HepG2 (cell line): ENCODE data around the gene GPR31. TPM values are rescaled to one million over a fixed set of nuclear protein-coding genes. Genes with fewer than 3 reads are reported as not detected.

Source experiments
- ARNTL ChIP-seq: sonication (generic); formaldehyde crosslinking; IDR thresholded peaks from 2 replicates; pipeline ENCODE4 v1.4.0; 2020; ENCODE audit warnings: mild to moderate bottlenecking, missing genetic modification reagents
- BRCA1 ChIP-seq: sonication (generic); formaldehyde crosslinking; IDR thresholded peaks from 2 replicates; pipeline ENCODE4 v1.4.0; 2020; ENCODE audit warnings: missing genetic modification reagents
- GLI4 ChIP-seq: sonication (generic); formaldehyde crosslinking; IDR thresholded peaks from 2 replicates; pipeline ENCODE4 v1.5.1; 2020; ENCODE audit warnings: missing genetic modification reagents, mild to moderate bottlenecking, moderate library complexity, borderline replicate concordance
- HDAC1 ChIP-seq: sonication (generic); formaldehyde crosslinking; IDR thresholded peaks from 2 replicates; pipeline ENCODE4 v1.5.1; 2020; ENCODE audit warnings: mild to moderate bottlenecking, missing genetic modification reagents
- HNF4A ChIP-seq: sonication (generic); formaldehyde crosslinking; IDR thresholded peaks from 2 replicates; pipeline ENCODE4 v1.4.0; 2020; ENCODE audit warnings: missing genetic modification reagents
- MED8 ChIP-seq: sonication (generic); formaldehyde crosslinking; IDR thresholded peaks from 2 replicates; pipeline ENCODE4 v1.8.1; 2023; ENCODE audit warnings: mild to moderate bottlenecking, missing genetic modification reagents; ENCODE audit not compliant: insufficient replicate concordance
- ZFY ChIP-seq: sonication (generic); formaldehyde crosslinking; IDR thresholded peaks from 2 replicates; pipeline ENCODE4 v1.4.0; 2020; ENCODE audit warnings: missing genetic modification reagents
- ZNF331 ChIP-seq: sonication (generic); formaldehyde crosslinking; IDR thresholded peaks from 2 replicates; pipeline ENCODE4 v1.4.0; 2020; ENCODE audit warnings: missing genetic modification reagents
- ZNF530 ChIP-seq: sonication (generic); formaldehyde crosslinking; IDR thresholded peaks from 2 replicates; pipeline ENCODE4 v1.5.0; 2020; ENCODE audit warnings: low read depth, mild to moderate bottlenecking, missing genetic modification reagents
- ZNF572 ChIP-seq: sonication (generic); formaldehyde crosslinking; IDR thresholded peaks from 2 replicates; pipeline ENCODE4 v1.5.1; 2020; ENCODE audit warnings: mild to moderate bottlenecking, missing genetic modification reagents
- ZNF747 ChIP-seq: sonication (generic); formaldehyde crosslinking; IDR thresholded peaks from 2 replicates; pipeline ENCODE4 v1.8.1; 2023; ENCODE audit warnings: missing genetic modification reagents, mild to moderate bottlenecking, borderline replicate concordance
- polyA plus RNA-seq, 8 experiments: library from polyadenylated mRNA; depleted of rRNA in 3 of 8; stranded (reverse) in 7 of 8; unstranded in 1 of 8; fragments of >200 nt; fragmentation: Illumina TruSeq in 4 of 8; extraction: Trizol in 4 of 8; gene quantifications; 2 replicates each; pipeline versions ENCODE4 v1.2.1 to v1.2.3, GENCODE V29; 2011 to 2016; ENCODE audit warnings: low read depth in 4 of 8, missing spikeins in 1 of 8, mixed read lengths in 1 of 8; ENCODE audit not compliant: insufficient read depth in 1 of 8
- total RNA-seq, 5 experiments: library from RNA; depleted of rRNA; stranded (reverse); fragments of >200 nt; fragmentation: Illumina TruSeq; extraction: Trizol; gene quantifications; 2 replicates each; pipeline ENCODE4 v1.2.3, GENCODE V29; 2016; ENCODE audit warnings: low read depth in 1 of 5
- TF ChIP-seq, protein P1 (sequence below): sonication (generic); formaldehyde crosslinking; IDR thresholded peaks from 2 replicates; pipeline ENCODE4 v1.5.0; 2020; ENCODE audit warnings: mild to moderate bottlenecking, missing genetic modification reagents, moderate library complexity
- TF ChIP-seq, protein P2 (sequence below): sonication (generic); formaldehyde crosslinking; IDR thresholded peaks from 2 replicates; pipeline ENCODE4 v1.8.0; 2022; ENCODE audit warnings: missing genetic modification reagents, mild to moderate bottlenecking, inconsistent platforms, borderline replicate concordance
- TF ChIP-seq, protein P3 (sequence below): sonication (generic); formaldehyde crosslinking; IDR thresholded peaks from 2 replicates; pipeline ENCODE4 v1.4.0; 2020; ENCODE audit warnings: missing genetic modification reagents
- TF ChIP-seq, protein P4 (sequence below): sonication (generic); formaldehyde crosslinking; IDR thresholded peaks from 2 replicates; pipeline ENCODE4 v1.8.1; 2023; ENCODE audit warnings: mild to moderate bottlenecking, missing genetic modification reagents
- TF ChIP-seq, protein P5 (sequence below), 2 experiments: sonication (generic) in 1 of 2; formaldehyde crosslinking in 1 of 2; IDR thresholded peaks; 2 replicates each; pipeline versions ENCODE4 v1.4.0 to v1.6.1; 2016 to 2020; ENCODE audit warnings: borderline replicate concordance in 1 of 2, low read depth in 1 of 2, mild to moderate bottlenecking in 1 of 2, missing genetic modification reagents in 1 of 2

The GPR31 gene
- total and polyA plus RNA-seq, 2 of the 13 experiments (the other 11 are each of a cell fraction or from before 2014, with no cell fraction given): not detected

DNA sequence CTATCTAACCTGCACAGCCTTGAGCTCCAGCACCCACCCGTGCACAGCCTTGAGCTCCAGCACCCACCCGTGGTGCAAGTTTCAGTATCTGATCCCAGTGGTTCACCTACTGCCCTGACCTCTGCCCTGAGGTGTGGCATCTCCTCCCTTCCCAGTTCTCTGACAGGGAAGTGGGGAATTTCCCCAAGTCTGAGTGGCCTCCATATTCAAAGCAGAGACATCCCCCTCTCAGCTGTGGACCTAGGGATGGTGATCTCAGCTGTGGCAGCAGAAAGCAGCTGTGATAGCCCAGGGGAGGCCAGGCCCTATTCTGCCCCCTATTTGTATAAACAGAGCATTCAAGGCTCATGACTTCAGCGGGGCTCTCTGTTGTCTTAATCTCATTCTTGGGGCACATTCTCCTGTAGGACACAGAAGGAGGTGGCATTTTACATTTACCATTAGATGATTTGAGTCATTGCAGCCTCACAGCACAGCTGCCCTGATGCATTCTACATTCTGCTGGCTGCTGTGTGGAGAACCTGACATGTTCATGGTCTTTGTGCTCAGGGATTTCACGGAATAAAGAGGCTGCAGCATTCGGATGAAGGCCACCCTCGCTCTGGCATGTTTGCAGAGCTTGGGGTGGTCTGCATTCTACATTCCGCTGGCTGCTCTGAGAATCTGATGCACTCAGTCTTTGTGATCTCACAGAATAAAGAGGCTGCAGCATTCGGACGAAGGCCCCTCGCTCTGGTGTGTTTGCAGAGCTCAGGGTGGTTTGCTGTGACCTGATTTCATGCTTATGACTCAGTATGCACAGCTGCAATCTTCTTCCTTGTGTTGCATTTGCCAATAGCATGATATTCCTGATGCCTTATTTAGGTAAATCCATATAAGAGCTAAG, 16.9 kb downstream of the GPR31 start (continued):
- TF ChIP-seq GLI4 (CRISPR knock-in tag): peak; percentile 83; the same call in 1 of the 2 replicates
- TF ChIP-seq ZNF530 (CRISPR knock-in tag): no peak
- TF ChIP-seq ZFY: peak; percentile 19; the same call in 1 of the 2 replicates
- peak; percentile 23; the same call in 1 of the 2 replicates for TF ChIP-seq ZNF572
- TF ChIP-seq, protein P1, sequence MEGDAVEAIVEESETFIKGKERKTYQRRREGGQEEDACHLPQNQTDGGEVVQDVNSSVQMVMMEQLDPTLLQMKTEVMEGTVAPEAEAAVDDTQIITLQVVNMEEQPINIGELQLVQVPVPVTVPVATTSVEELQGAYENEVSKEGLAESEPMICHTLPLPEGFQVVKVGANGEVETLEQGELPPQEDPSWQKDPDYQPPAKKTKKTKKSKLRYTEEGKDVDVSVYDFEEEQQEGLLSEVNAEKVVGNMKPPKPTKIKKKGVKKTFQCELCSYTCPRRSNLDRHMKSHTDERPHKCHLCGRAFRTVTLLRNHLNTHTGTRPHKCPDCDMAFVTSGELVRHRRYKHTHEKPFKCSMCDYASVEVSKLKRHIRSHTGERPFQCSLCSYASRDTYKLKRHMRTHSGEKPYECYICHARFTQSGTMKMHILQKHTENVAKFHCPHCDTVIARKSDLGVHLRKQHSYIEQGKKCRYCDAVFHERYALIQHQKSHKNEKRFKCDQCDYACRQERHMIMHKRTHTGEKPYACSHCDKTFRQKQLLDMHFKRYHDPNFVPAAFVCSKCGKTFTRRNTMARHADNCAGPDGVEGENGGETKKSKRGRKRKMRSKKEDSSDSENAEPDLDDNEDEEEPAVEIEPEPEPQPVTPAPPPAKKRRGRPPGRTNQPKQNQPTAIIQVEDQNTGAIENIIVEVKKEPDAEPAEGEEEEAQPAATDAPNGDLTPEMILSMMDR (CRISPR knock-in tag): peak; percentile 41
- TF ChIP-seq, protein P2, sequence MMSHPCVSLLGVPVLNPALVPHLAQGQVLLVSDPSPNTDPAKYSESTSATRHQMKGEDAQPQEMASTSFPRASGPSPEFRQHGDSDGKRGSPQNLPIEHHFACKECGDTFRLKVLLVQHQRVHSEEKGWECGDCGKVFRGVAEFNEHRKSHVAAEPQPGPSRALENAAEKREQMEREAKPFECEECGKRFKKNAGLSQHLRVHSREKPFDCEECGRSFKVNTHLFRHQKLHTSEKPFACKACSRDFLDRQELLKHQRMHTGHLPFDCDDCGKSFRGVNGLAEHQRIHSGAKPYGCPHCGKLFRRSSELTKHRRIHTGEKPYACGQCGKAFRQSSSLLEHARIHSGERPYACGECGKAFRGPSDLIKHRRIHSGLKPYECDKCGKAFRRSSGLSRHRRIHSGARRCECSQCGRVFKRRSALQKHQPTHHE (CRISPR knock-in tag): no peak
- no peak for TF ChIP-seq MED8 (CRISPR knock-in tag)
- TF ChIP-seq, protein P3, sequence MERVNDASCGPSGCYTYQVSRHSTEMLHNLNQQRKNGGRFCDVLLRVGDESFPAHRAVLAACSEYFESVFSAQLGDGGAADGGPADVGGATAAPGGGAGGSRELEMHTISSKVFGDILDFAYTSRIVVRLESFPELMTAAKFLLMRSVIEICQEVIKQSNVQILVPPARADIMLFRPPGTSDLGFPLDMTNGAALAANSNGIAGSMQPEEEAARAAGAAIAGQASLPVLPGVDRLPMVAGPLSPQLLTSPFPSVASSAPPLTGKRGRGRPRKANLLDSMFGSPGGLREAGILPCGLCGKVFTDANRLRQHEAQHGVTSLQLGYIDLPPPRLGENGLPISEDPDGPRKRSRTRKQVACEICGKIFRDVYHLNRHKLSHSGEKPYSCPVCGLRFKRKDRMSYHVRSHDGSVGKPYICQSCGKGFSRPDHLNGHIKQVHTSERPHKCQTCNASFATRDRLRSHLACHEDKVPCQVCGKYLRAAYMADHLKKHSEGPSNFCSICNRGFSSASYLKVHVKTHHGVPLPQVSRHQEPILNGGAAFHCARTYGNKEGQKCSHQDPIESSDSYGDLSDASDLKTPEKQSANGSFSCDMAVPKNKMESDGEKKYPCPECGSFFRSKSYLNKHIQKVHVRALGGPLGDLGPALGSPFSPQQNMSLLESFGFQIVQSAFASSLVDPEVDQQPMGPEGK: 0 out of 2 replicates have a peak, but pooled peaks have one; percentile 13
- TF ChIP-seq, protein P4, sequence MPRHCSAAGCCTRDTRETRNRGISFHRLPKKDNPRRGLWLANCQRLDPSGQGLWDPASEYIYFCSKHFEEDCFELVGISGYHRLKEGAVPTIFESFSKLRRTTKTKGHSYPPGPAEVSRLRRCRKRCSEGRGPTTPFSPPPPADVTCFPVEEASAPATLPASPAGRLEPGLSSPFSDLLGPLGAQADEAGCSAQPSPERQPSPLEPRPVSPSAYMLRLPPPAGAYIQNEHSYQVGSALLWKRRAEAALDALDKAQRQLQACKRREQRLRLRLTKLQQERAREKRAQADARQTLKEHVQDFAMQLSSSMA (CRISPR knock-in tag): no peak
- TF ChIP-seq ZNF747 (CRISPR knock-in tag): no peak; the same call in 1 of the 2 replicates
- TF ChIP-seq HDAC1: peak; percentile 67
- no peak for TF ChIP-seq ARNTL
- TF ChIP-seq HNF4A: peak; percentile 20; the same call in 1 of the 2 replicates
- peak; percentile 24; the same call in 1 of the 2 replicates for TF ChIP-seq BRCA1
- TF ChIP-seq ZNF331: peak; percentile 12; the same call in 1 of the 2 replicates
- TF ChIP-seq, protein P5, sequence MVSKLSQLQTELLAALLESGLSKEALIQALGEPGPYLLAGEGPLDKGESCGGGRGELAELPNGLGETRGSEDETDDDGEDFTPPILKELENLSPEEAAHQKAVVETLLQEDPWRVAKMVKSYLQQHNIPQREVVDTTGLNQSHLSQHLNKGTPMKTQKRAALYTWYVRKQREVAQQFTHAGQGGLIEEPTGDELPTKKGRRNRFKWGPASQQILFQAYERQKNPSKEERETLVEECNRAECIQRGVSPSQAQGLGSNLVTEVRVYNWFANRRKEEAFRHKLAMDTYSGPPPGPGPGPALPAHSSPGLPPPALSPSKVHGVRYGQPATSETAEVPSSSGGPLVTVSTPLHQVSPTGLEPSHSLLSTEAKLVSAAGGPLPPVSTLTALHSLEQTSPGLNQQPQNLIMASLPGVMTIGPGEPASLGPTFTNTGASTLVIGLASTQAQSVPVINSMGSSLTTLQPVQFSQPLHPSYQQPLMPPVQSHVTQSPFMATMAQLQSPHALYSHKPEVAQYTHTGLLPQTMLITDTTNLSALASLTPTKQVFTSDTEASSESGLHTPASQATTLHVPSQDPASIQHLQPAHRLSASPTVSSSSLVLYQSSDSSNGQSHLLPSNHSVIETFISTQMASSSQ (IDR thresholded peaks at IDR 0.05; ENCODE audit: low read depth): no peak
- TF ChIP-seq, protein P5 (CRISPR knock-in tag; IDR thresholded peaks at IDR 0.05; ENCODE audit: borderline replicate concordance): 0 out of 2 replicates have a peak, but pooled peaks have one; percentile 39
